GM12864 (cell line): ENCODE data around the gene CLEC4M.

ENCODE experiments used
- DNase-seq: peaks from one replicate; pipeline ENCODE4 v3.0.0-alpha.2; 2011; ENCODE audit warnings: low read depth
- H3K4me3 ChIP-seq: 2 replicates; pipeline ENCODE4 v1.5.1; 2011; ENCODE audit warnings: mild to moderate bottlenecking, low read depth, low read length, control low read depth
- CTCF ChIP-seq: IDR thresholded peaks from 2 replicates; pipeline ENCODE4 v1.5.1; 2011; ENCODE audit warnings: low read depth, mild to moderate bottlenecking, moderate library complexity, low read length, control low read depth, inconsistent platforms; ENCODE audit errors: missing control alignments

CLEC4M gene

GRCh38 chr19:7729211-7729610 is 33.8 kb upstream of the CLEC4M start:
- TF ChIP-seq CTCF = no peak
- no peak for DNase-seq
- no peak overlapping the region for H3K4me3 ChIP-seq

- no peak overlapping the region for H3K4me3 ChIP-seq
- TF ChIP-seq CTCF = no peak
- no peak for DNase-seq
These were observed 33.2 kb upstream of the CLEC4M start for GRCh38 chr19:7729831-7730285.

- DNase-seq = no peak
- TF ChIP-seq CTCF = no peak
- no peak overlapping the region for H3K4me3 ChIP-seq
These were observed 32.5 kb upstream of the CLEC4M start for GRCh38 chr19:7730286-7731217.

- DNase-seq = no peak
- no peak overlapping the region for H3K4me3 ChIP-seq
- TF ChIP-seq CTCF = no peak
These were observed 31.8 kb upstream of the CLEC4M start for GRCh38 chr19:7731218-7731595.

GRCh38 chr19:7731615-7732014 is 31.4 kb upstream of the CLEC4M start:
- TF ChIP-seq CTCF = no peak

GRCh38 chr19:7732045-7732444 is 31.0 kb upstream of the CLEC4M start, which contains the start of gene CLEC4G:
CLEC4G (minus strand) TSS chr19:7732110; CDS start chr19:7732102, 8 bp downstream.
- no peak within 1 kb of the TSS for H3K4me3 ChIP-seq

More at GRCh38 chr19:7731615-7732014, 31.4 kb upstream of the CLEC4M start:
- DNase-seq = no peak
- H3K4me3 ChIP-seq = no peak overlapping the region

More at GRCh38 chr19:7732045-7732444, 31.0 kb upstream of the CLEC4M start, which contains the start of gene CLEC4G:
- TF ChIP-seq CTCF = no peak
- DNase-seq = no peak
